Neural crest cell (in vitro differentiated cells): ENCODE data around the gene CLUH. TPM values are rescaled to one million over a fixed set of nuclear protein-coding genes. Genes with fewer than 3 reads are reported as not detected.
A peak's percentile ranks its signal among the peaks of the same experiment; 100 is the strongest.

Source experiments
- DNase-seq: peaks from one replicate; pipeline ENCODE4 v3.0.0; 2021; ENCODE audit warnings: low read depth, mixed read lengths, low spot score
- H3K27ac Mint-ChIP-seq: one replicate; pipeline ENCODE4 v1.8.0; 2021; ENCODE audit warnings: mild to moderate bottlenecking, mixed read lengths; ENCODE audit not compliant: unreplicated experiment
- H3K27me3 Mint-ChIP-seq: 2 replicates; pipeline ENCODE4 v1.8.0; 2021; ENCODE audit warnings: low read depth, mild to moderate bottlenecking, mixed read lengths
- H3K36me3 Mint-ChIP-seq: 2 replicates; pipeline ENCODE4 v1.8.0; 2021; ENCODE audit warnings: low read depth, mild to moderate bottlenecking, mixed read lengths
- H3K4me1 Mint-ChIP-seq: 2 replicates; pipeline ENCODE4 v1.8.0; 2021; ENCODE audit warnings: mixed read lengths
- H3K4me3 Mint-ChIP-seq: one replicate; pipeline ENCODE4 v1.8.0; 2021; ENCODE audit warnings: mild to moderate bottlenecking, mixed read lengths
- H3K9me3 Mint-ChIP-seq: 2 replicates; pipeline ENCODE4 v1.8.0; 2021; ENCODE audit warnings: mixed read lengths
- CTCF ChIP-seq: fragments of 200-600 bp; sonication (generic); conservative IDR thresholded peaks from 2 replicates; pipeline ENCODE4 v1.5.0; 2021; ENCODE audit warnings: antibody characterized with exemption, mild to moderate bottlenecking
- total RNA-seq: library from RNA; stranded (reverse); gene quantifications from 2 replicates; pipeline ENCODE4 v1.2.1, GENCODE V29; 2021

Gene CLUH
- total RNA-seq, 1 donor from 2014 or later: 59.6 TPM

- H3K27ac Mint-ChIP-seq: no peak overlapping the region
- no peaks in the 10 kb centered on the region for H3K9me3 Mint-ChIP-seq
- H3K4me3 Mint-ChIP-seq: no peak overlapping the region
Observed at GRCh38 chr17:2718150-2718938, 6.8 kb upstream of the CLUH start.

DNA sequence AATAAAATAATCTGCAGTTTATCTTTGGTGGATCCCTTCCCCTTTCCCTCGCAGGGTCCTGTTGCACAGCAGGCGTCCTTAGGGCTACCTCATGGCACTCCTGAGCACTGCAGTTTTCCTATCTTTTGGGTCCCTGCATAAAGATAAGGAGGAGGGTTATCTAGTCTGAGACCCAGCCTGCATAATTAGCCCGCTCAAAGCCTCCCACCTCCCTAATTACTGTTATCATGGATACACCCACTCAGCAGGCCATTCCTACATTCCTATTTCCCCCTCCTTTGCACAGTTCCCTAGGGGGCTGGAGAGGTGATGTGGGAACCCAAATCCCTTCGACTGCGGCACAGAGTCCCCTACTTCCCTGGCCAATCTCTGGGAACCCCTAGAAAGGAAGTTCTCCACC, 5.1 kb upstream of the CLUH start:
- Mint-ChIP-seq H3K27ac (no peak overlapping the region), H3K9me3 (no peaks in the 10 kb centered on the region)
- DNase-seq: no peak

More at GRCh38 chr17:2718150-2718938, 6.8 kb upstream of the CLUH start:
- Mint-ChIP-seq H3K4me1 (no peaks in the 10 kb centered on the region), H3K36me3 (no peaks in the 10 kb centered on the region), H3K27me3 (peaks cover 34% of the 10 kb centered on the region)
- no peak for DNase-seq
- no peak for TF ChIP-seq CTCF

GRCh38 chr17:2713881-2714280, 2.3 kb upstream of the CLUH start:
- Mint-ChIP-seq H3K27ac (no peak overlapping the region), H3K9me3 (no peaks in the 10 kb centered on the region), H3K4me1 (peaks cover 28% of the 10 kb centered on the region), H3K27me3 (no peaks in the 10 kb centered on the region), H3K4me3 (peak overlapping the region; percentile 15), H3K36me3 (no peaks in the 10 kb centered on the region)
- no peak for DNase-seq
- TF ChIP-seq CTCF: no peak

More for the DNA sequence above, 5.1 kb upstream of the CLUH start:
- peaks cover 17% of the 10 kb centered on the region for H3K27me3 Mint-ChIP-seq
- H3K36me3 Mint-ChIP-seq: no peaks in the 10 kb centered on the region
- peaks cover 8% of the 10 kb centered on the region for H3K4me1 Mint-ChIP-seq
- TF ChIP-seq CTCF: no peak
- no peak overlapping the region for H3K4me3 Mint-ChIP-seq

DNA sequence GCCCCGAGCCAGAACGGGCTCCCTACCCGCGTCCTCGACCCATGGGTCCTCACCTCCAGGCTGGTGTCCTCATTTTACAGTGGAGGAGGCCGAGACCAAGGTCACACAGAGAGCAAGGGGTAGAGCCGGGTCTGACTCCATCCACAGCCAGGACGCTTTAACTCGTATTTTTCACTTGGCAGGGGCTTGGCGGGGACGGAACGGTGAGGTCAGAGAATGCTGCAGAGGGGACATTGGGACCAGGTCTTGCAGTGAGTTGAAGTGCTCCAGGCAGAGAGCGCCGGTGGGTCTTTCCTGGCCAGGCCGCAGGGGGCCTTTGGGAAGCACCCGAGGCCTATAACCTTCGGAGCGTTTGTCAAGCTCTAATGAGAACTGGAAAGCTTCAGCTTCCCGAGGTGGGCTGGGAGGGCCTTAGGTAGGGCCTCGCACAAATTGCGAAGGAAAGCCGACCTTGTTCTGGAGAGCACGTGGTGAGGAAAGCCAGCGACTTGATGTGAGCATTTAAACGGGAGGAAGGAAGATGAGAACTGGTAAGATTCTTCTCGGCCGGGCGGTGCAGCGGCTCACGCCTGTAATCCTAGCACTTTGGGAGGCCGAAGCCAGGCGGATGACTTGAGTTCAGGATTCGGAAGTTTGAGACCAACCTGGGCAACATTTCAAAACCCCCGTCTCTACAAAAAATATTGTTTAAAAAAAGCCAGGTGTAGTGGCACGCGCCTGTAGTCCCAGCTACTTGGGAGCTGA, 908 bp upstream of the CLUH start:
- Mint-ChIP-seq H3K4me3 (peak overlapping the region; percentile 78), H3K27ac (no peak overlapping the region), H3K4me1 (peaks cover 30% of the 10 kb centered on the region), H3K9me3 (no peaks in the 10 kb centered on the region), H3K36me3 (no peaks in the 10 kb centered on the region), H3K27me3 (no peaks in the 10 kb centered on the region)
- no peak for TF ChIP-seq CTCF
- DNase-seq: no peak

DNA sequence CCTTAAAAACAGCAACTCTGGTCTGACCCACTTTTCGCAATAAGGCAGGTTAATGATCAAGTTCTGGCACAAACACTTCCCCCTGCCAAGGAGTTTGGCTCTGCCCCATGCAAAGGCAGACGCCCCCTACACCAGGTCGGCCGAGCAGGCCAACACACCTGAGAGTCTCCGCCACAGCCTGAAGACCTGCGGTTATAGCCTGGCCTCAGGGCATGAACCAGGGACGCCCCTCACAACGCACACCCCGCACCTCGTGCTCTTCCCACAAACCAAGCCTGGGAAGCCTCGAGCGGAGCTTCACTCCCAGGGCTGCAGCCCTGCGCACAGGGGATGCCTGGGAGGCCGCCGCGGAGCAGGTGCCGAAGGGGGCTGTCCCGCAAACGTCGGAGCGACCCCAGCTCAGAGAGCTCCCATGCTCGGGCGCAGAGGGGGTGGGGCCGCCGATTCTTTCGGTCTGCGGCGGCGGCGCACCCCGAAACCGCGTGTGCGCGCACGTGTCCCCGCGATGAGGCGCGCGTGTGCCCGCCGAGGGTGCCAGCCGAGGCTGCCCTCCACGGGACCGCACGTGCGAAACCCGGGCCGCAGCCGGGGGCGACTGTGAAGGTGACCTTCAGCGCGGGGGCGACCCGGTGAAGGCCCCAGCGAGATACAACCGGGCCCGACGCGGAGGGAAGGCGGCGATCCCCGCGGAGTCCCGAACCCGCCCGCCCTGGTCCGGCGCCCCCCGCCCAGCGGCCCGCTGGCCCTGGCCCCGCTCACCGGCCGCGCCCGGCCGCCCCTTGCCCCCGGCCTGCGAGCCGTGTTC, 559 bp downstream of the CLUH start:
- DNase-seq: no peak
- H3K4me3 Mint-ChIP-seq: peak overlapping the region; percentile 91
- H3K36me3 Mint-ChIP-seq: no peaks in the 10 kb centered on the region
- TF ChIP-seq CTCF: no peak
- H3K27me3 Mint-ChIP-seq: no peaks in the 10 kb centered on the region
- no peaks in the 10 kb centered on the region for H3K9me3 Mint-ChIP-seq
- peak overlapping the region; percentile 67 for H3K27ac Mint-ChIP-seq
- peaks cover 30% of the 10 kb centered on the region for H3K4me1 Mint-ChIP-seq
